ENCODE results near the gene ABCC3.

DNA sequence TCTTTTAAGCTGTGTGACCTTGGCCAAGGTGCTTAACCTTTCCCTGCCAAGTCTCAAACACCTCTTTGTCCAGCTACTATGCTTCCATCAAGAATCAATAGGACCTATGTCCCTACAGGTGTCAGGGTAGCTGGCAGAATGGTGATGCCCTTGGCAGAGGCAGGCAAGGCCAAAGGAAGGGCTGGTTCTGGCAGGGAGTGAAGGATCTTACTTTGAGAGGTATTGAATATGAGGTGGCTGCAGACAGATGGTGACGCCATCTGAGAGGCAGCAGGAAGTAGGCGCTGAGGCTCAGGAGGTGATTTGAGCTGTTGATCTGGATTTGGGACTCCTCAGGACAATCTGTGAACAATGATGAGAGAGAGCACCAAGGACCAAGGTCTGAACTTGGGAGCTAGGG is 12.5 kb downstream of the ABCC3 start:
- no peak for TF ChIP-seq ZFX (IDR thresholded peaks at IDR 0.05)
- TF ChIP-seq, protein P1, sequence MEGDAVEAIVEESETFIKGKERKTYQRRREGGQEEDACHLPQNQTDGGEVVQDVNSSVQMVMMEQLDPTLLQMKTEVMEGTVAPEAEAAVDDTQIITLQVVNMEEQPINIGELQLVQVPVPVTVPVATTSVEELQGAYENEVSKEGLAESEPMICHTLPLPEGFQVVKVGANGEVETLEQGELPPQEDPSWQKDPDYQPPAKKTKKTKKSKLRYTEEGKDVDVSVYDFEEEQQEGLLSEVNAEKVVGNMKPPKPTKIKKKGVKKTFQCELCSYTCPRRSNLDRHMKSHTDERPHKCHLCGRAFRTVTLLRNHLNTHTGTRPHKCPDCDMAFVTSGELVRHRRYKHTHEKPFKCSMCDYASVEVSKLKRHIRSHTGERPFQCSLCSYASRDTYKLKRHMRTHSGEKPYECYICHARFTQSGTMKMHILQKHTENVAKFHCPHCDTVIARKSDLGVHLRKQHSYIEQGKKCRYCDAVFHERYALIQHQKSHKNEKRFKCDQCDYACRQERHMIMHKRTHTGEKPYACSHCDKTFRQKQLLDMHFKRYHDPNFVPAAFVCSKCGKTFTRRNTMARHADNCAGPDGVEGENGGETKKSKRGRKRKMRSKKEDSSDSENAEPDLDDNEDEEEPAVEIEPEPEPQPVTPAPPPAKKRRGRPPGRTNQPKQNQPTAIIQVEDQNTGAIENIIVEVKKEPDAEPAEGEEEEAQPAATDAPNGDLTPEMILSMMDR (conservative IDR thresholded peaks at IDR 0.05): no peak
